Measurements from ENCODE around the gene TCERG1L.

DNA sequence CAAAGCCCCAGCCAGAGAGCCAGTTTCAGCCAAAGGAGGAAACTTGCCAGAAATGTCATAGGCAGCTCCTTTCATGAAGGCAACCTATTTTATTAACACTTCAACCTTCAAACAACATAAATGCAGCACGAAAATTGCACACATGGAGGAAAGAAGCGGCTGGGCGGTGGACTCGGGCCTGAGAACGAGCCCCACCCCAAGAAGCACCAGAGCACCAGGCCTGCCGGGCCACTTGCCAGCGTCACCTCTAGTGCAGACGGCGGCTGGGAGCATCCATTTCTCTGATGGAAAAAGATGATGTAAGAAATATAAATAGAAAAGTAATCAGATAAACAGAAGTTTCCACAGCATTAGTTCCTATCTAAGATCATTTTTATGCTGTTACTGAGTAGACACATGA, 100.0 kb downstream of the TCERG1L start:
- no peak for TF ChIP-seq POLR2A (IDR thresholded peaks at IDR 0.05)
- TF ChIP-seq, protein P1, sequence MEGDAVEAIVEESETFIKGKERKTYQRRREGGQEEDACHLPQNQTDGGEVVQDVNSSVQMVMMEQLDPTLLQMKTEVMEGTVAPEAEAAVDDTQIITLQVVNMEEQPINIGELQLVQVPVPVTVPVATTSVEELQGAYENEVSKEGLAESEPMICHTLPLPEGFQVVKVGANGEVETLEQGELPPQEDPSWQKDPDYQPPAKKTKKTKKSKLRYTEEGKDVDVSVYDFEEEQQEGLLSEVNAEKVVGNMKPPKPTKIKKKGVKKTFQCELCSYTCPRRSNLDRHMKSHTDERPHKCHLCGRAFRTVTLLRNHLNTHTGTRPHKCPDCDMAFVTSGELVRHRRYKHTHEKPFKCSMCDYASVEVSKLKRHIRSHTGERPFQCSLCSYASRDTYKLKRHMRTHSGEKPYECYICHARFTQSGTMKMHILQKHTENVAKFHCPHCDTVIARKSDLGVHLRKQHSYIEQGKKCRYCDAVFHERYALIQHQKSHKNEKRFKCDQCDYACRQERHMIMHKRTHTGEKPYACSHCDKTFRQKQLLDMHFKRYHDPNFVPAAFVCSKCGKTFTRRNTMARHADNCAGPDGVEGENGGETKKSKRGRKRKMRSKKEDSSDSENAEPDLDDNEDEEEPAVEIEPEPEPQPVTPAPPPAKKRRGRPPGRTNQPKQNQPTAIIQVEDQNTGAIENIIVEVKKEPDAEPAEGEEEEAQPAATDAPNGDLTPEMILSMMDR (IDR thresholded peaks at IDR 0.05), result no peak
